ENCODE results near the gene OTX1.

Gene OTX1

DNA sequence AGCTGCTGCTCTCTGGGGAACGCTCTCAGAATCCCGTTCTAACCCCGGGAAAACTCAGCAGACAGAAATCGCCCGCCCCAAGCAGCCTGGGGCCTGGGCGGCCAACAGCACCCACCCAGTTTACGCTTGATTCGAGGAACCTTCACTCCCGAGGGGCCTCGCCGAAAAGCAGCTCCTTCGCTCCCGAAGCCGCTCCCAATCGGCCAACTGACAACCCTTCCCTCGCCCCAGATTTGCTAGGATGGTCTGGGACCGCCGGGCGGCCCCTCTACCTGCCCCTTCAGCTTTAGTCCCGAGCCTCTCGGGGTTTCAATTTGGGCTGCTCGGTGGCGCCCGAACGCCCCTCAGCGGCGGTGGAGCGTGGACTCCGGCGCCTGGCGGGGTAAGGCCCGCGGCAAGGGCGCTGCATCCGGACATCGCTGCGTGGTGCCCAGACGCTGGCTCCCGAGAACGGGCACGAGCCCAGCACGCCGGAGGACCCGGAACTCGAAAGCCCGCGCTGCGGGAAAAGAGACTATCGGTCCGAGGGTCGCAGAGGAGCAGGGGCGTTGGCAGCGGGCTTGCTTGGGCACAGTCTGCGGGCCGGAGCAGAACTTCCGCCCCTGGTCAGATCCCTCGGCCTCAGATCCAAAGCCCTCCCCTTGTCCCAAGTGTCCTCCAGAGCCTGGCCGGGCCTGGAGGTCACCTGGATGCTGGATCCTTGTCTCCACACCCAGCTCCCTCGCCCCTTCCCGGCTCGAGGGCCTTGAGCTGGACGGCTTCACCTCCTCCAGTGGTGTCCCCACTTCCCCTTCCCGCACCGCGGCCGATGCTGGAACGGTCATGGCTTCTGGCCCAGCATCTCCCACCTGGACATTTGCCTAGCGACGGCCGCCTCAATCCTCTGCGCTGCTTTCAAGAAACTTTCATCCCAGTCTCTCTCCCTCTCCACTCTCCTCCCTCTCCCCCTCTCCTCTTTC lies 3.0 kb upstream of the OTX1 start:
- DNase-seq, result no peak

GRCh38 chr2:63048367-63049171 lies 2.1 kb upstream of the OTX1 start:
- DNase-seq, result no peak

- DNase-seq, result no peak
These were observed 1.2 kb upstream of the OTX1 start for GRCh38 chr2:63049211-63049969.

DNA sequence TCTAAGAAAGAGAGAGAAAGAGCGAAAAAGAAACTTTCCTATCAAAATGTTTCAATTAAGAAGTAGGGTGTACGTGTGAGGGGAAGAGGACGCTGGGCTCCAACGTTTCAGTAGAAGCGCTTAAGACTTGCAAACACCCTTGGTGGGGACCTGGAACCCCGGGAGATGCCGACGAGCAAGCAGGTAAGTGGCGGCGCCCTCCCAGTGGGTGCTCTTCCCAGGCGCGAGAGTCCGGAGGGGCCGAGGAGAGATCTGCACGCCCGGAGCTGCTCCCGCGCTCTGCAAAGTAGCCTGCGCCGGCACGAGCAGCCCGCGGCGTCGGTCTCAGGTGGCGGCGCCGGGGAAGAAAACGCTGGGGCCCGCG lies 678 bp upstream of the OTX1 start:
- no peak for DNase-seq

DNA sequence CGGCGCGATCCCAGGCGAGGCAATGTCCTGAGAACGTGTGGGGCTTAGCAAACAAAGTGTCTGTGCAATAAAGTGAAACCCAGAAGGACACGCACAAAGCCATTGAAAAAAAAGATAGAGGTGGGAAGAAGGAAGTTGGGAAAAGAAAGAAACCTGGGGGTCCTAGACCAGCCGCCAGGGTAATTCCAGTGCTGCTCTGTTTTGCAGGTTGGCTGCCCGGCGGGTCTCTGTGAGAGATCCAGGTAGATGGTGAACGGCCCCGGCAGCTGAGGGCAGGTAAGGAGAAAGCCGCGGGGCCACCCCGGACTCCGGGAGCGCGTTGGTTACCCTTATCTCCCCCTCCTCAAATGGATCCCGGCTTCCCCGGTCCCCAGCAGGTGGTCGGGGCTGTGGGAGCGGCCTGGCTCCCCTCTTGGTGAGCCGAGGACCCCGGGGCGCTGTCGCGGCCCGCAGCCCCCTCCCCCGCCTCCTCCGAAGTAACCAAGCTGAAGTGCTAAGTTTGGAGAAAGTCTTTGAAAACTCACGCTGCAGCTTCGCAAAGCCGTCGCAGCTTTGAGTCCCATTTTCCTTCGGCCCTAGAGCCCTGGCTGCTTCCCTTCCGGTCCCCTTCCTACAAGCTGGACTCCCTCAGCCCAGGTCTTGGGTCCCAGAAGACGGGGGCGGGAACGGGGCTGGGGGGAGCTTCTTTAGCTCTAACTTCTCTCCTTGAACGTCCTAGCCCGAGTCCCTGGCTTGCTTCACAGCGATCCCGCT lies 588 bp downstream of the OTX1 start:
- no peak for DNase-seq

DNA sequence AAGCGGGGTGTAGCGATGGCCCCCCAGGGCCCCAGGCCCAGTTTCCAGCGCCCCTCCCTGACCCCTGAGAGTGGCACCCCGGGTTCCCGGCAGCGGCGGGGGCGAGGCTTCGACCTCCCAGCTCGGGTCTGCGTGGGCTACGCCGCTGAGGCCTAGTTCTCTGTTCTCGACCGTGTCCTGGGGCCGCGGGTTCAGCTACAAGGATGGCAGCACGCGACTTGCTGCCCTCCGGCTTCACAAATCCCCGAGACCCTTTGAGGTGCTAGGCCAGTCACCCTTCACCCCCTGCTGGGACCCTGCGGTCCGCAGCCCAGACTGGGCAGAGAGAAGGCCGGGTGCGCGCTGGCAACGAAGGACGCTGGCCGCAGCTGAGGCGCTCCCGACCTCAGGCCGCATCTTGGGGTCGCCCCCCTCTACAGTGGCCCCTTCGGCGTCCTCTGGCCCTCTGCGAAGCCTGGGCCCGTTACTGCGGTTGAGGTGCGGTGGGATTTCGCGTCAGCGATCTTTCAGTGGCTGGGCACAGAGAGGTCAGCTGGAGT lies 1.2 kb downstream of the OTX1 start:
- DNase-seq, result no peak

- no peak for DNase-seq
These were observed 1.9 kb downstream of the OTX1 start for GRCh38 chr2:63052411-63053080.

GRCh38 chr2:63053081-63053888 lies 2.7 kb downstream of the OTX1 start:
- no peak for DNase-seq

DNA sequence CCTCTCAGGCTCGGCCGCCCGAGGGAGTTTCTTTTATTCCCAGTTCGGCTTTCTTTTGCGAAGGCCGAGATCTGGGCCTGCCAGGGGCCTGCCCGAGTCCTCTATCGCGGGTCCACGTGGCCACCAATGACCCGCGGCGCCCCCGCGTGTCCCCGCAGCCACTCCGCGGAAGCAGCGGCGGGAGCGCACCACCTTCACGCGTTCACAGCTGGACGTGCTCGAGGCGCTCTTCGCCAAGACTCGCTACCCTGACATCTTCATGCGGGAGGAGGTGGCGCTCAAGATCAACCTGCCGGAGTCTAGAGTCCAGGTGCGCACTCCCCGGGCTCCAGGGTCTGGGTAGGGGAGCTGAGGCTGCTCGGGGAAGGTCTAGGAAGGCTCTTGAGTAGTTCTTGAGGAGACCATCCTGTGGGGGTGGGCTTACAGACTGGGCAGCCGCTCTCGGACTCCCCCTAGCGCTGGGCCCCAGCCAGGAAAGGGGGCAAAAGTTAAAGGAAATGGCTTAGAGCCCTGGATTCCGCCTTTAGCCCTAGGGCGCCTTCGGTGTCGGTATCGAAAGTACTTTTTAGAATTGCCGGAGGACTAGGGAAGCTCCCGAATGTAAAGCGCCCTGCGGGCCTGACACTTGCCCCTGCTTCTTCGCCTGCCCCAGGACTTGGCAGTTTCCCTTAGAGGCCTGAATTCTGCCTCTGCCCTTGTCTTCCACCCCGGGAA lies 3.4 kb downstream of the OTX1 start:
- DNase-seq, result no peak

DNA sequence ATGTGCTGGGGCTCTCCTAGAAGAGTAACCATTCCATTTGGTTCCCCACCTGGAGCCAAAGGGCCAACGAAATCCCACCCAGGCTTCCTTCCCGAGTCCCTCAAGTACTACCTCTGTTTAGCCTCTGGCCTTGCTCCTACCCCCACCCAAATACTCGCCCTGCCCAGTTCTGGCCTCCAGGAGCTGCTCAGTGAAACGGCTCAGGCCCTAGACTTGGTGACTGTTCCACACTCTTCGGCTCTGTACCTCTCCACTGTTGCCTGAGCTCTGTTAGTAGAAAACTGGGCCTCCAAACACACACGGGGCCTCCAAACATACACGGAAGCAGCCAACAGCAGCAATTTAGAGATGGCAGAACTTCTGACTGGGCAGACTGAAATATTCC lies 4.2 kb downstream of the OTX1 start:
- DNase-seq, result no peak

- DNase-seq, result no peak
These were observed 4.8 kb downstream of the OTX1 start for GRCh38 chr2:63055226-63056106.

- DNase-seq, result no peak
These were observed 5.7 kb downstream of the OTX1 start for GRCh38 chr2:63056107-63057050.

DNA sequence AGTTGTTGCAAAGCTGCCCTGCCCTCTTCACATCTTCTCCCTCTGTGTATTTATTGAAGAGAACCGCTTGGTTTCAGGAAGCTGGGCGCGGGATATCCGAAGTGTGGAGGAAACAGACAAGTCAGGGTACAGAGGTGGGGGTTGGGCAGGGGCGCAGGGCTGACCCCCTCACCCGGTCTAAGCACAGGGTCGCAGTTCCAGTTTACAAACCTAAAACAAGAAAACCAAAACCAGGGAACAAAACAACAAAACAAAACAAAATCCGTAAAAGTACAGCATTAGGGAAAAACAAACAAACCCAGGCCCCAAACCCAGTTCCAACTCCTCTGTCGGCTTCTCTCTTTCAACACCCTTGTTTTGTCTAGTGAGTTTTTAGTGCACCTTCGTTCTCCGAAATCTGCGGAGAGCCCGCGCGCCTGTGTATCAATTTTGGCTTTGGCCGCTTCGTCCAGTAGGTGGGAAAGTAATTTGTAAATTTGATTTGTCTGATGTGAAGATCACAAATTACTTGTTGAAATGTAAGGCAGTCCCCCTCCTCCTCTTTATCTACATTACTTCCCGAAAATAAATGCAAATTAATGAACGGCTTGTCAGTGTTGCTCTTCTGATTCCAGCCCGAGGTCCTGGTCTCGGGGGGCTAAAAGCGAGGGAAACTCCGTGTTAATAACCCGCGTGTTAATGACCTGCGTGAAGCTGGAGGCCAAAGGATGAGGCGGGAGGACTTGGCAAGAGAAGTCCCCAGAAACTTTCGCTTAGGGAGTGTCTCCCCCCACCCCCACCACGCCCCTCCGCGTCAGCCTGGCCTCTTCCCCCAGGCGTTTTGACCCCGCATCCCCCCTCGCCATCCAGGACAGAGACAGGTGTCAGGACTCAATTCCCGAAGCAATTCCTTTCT lies 6.9 kb downstream of the OTX1 start:
- no peak for DNase-seq

DNA sequence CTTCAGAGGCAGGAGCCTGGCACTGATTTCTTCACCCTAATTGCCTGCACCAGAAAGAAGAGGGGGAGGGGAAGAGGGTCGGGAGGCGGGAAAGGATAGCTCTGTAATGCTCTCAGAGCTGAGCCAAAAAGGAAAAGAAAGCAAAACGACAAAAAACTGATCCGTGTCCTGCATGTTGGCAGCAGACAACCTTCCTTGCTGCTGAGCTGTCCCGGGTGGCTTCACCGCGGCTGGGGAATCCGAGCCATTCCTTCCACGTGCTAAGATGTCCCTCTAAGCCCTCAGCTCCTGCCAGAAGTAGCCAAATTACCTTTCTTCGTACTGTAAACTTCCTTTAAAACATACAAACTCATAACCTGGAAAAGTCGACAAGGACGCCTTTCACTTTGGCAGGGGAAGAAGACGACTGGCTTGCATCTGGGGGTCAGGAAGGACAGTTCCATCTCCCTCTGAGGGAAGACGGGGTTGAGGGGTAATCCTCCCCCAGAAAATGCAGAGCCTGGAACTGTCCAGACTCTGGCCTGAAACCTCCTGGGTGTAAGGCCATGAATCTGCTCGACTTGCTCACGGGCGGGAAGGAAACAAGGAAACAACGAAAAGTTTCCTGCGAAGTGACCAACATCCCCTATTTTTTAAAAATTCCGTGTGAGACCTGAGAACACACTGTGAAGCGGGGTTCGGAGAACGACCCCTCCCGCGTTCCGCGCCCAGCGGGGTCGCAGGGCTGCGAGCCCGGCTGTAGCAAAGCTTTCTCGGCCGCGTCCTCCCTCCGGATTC lies 7.7 kb downstream of the OTX1 start:
- DNase-seq, result no peak

All from hypothalamus (tissue), 51 donors.